Activated CD4-positive, alpha-beta T cell treated with anti-CD3 and anti-CD28 coated beads for 4 hours (primary cell): ENCODE data around the gene PBX1.

Experiments
- DNase-seq, 2 donors: peaks; one replicate each; pipeline ENCODE4 v3.0.0-alpha.2; 2020

The PBX1 gene

GRCh38 chr1:164735315-164736052 lies 176.5 kb downstream of the PBX1 start:
- DNase-seq = no peak

- DNase-seq = no peak
These were observed 177.2 kb downstream of the PBX1 start for GRCh38 chr1:164736137-164736536.

GRCh38 chr1:164739189-164739588 lies 180.2 kb downstream of the PBX1 start:
- no peak for DNase-seq

GRCh38 chr1:164740000-164740526 lies 181.1 kb downstream of the PBX1 start:
- no peak for DNase-seq

DNA sequence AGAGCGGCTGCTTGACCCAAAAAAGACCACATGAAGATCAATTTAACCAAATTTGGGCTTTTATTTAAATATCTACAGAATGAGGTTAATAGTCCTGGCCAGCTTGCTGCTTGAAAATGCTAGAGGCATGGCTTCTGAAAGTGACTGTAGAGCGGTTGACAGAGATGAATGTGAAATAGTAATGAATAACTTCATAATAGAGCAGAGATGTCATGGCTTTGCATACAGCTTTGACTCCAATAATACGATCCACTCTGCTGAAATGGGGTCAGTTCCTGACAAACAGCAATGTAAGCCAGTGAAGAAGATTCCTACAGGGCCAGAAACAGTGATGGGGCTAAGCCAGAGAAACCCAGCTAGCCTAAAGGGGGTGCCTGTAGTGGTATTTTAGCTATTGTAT lies 183.8 kb downstream of the PBX1 start:
- no peak for DNase-seq

- no peak for DNase-seq
These were observed 185.0 kb downstream of the PBX1 start for GRCh38 chr1:164743976-164744375.

DNA sequence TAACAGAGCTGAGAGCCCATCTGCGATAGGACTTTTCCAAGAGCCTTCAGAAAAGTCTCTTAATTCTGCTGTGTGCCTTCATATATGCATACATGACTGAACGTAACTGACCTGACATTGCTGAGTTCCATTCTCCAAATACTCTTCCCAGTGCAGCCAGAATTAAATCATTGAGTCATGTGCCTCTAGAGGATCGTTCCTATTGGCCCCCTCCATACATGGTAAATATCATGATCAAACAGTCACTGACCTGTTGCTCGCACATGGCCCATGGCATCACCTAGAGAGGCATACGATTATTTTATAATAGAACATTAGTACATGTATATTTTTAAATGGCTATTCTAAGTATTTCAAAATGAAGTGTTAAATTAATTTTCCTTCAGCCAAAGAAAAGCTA lies 186.8 kb downstream of the PBX1 start:
- DNase-seq = no peak

- no peak for DNase-seq
These were observed 187.6 kb downstream of the PBX1 start for GRCh38 chr1:164746632-164747031.

DNA sequence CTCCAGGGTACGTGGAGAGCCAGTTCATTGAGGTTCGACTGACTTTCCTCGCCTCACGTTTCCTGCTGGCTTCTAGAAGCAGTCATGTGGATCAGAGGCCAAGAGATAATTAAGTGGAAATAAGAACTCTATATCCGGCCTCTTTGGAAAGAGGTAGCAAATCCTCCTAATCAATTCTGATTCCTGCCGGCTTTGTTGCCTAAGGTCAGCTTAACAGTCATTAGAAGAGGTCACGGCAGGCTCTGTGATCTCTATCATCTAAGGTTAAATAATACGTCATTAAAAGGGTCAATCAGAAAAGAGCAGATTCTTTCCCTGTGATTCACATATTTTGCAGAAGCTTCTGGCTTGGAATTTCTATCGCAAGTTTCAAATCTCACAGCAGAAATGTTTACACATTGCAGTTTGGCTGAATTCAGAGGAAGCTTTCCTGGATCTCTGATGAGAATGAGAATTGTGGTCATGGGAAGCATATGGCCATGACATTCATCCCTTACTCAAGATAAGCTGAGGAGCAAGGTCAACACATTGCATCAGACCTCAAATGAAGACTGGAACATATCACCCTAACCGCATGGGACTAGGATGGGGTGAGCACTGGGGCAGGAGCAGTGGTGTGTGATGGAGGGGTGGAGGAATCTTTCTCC lies 189.4 kb downstream of the PBX1 start:
- no peak for DNase-seq

DNA sequence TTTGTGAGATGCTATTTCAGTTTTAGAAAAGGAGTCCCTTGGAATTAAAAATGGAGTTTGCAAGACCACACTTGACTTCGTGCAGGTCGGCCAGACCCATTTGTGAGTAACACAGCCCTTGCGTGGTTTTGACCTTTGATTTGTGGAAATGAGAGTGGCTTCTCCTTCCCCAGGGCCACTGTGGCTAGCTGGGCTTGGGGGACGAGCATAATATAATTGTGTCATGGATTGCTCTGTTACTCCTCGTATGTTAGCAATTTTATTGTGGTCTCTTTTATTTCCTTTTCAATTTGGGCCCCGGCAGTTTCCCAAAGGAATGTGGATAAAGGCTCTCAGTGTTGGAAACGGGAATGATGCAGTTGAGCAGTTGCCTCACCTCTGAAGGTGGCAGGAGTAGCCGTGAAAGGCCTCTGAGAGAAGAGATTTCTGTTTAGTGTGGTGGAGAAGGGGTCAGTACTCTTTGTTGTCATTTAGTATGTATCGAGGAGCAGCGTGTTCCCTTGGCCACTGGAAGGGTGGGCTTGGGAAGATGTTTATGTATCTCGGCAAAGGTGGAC lies 194.6 kb downstream of the PBX1 start:
- DNase-seq = no peak

- DNase-seq = no peak
These were observed 195.2 kb downstream of the PBX1 start for GRCh38 chr1:164754088-164754600.

- no peak for DNase-seq
These were observed 196.7 kb downstream of the PBX1 start for GRCh38 chr1:164755690-164756089.

DNA sequence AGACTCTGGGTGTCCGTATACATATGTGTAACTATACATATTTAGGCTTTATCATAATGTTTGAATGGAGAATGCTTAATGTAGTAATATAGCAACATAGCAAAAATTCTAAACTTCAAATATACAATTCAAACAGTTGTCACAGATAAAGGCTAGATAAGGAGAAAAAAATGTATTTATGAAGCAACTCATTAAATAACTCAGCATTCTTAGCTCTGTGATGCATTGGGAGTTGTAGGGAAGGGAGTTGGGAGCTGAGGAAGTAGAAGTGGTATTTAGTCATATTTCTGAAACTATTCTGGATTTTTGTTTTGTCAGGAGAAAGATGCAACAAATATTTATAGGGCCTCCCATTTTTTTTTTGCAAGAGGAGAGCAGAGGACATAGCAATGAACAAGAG lies 197.8 kb downstream of the PBX1 start:
- no peak for DNase-seq

GRCh38 chr1:164757625-164758024 lies 198.6 kb downstream of the PBX1 start:
- DNase-seq = no peak

DNA sequence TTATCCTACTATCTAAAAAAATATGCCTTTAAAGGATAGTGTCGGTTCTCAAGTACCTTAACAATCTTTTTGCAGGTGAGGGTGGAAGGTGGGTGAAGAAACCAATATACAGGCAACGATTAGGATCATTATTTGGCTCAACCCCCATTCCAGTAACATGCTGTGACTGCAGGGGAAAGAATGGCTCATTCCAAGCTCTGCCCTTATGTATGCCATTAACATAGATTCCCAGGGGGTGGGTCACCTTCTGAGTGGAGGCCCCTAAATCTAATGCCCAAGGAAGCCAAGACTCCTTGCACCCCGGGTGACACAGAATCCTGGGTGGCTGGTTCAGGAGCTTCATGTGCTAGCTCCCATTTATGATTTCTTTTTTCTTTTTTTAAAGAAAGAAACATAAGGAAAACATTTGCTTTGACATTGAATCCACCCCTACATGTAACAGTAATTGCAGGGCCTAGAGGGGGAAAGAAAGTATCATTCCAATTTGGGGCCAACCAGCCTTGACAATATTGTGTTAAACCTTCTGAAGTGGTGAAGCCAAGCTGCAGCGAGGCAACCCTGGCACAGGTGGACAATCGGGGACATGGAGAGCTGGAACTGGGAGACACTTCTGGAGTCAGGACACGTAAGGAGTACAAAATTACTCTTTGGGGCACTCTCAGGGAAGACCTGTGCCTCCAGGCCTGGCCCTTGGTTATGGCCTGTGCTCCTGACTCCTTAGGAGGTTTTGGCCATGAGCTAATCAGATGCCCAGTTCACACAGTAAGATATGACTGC lies 200.3 kb downstream of the PBX1 start:
- DNase-seq = no peak

- DNase-seq = no peak
These were observed 201.0 kb downstream of the PBX1 start for GRCh38 chr1:164759979-164760469.

- no peak for DNase-seq
These were observed 201.6 kb downstream of the PBX1 start for GRCh38 chr1:164760569-164760968.

- no peak for DNase-seq
These were observed 202.0 kb downstream of the PBX1 start for GRCh38 chr1:164761009-164761408.

GRCh38 chr1:164763098-164763497 lies 204.1 kb downstream of the PBX1 start:
- DNase-seq = no peak

GRCh38 chr1:164764333-164764732 lies 205.3 kb downstream of the PBX1 start:
- no peak for DNase-seq

- no peak for DNase-seq
These were observed 206.6 kb downstream of the PBX1 start for GRCh38 chr1:164765557-164765956.

GRCh38 chr1:164765992-164766720 lies 207.2 kb downstream of the PBX1 start:
- DNase-seq = no peak
